ENCODE results near the gene WNT3A.

GRCh38 chr1:228100822-228101613, 94.2 kb downstream of the WNT3A start:
- TF ChIP-seq EZH2 (IDR thresholded peaks at IDR 0.05; ENCODE audit: borderline replicate concordance, low read depth, low read length, poor library complexity, severe bottlenecking) (no peak), CTCF (conservative IDR thresholded peaks at IDR 0.05; ENCODE audit: low read depth, low read length) (no peak)
